GM21619 (cell line): ENCODE data around the gene APOBEC3F.

Experiments used
- ATAC-seq: cut with Tn5 transposase; IDR thresholded peaks from one replicate; pipeline ENCODE4 v1.9.1; 2021; ENCODE audit not compliant: unreplicated experiment

APOBEC3F gene

DNA sequence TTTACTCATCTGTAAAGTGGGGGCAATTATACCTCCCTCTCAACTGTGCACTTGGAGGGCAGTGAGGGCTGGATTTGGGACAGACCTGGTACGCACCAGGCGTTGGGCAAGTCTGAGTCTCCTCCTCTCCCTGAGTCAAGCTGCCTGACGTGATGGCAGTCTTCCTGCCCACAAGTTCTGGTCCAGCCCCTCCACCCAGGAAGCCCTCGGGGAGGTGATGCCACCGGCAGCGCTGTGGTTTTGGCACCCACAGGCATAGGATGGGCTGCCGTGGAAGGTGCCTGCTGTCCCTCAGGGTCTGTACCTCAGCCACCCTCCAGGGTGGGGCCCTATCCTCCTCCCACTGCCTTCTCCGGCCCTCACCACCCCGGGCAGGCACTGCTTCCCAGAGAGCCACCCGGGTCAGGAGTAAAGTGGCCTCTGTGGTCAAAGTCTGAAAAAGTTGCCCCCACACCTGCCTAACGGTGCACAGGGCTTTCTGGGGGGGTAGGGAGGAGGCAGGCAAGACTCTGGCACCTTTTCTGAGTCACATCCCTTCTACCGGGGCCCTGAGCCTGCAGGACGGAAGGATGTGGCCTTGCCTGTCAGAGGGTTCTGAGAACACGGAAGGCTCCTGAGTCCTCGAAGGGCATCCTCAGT lies 49.9 kb downstream of the APOBEC3F start:
- no peak for ATAC-seq

GRCh38 chr22:39091126-39092081 lies 50.7 kb downstream of the APOBEC3F start:
- no peak for ATAC-seq

- no peak for ATAC-seq
These were observed 51.6 kb downstream of the APOBEC3F start for GRCh38 chr22:39092111-39092862.

- no peak for ATAC-seq
These were observed 54.2 kb downstream of the APOBEC3F start for GRCh38 chr22:39094717-39095389.

DNA sequence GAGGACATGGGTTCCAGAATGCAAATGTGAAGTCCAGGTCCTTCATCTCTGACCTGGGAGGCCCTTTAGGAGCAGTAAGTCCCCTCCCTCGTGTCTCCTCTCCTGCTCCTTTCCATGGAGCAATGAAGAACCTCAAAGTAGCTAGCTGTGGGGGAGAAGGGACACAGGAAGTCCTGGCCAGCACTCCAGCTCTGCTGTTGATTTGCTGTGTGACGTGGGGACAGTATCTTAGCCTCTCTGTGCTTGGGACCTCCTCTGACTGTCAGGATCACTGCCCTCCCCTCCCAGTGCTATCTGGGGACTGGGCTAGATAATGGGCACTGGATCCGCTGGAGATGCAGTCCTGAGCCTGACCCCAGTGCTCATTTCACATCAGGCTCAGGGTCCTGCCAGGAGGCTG lies 55.3 kb downstream of the APOBEC3F start:
- ATAC-seq: no peak

GRCh38 chr22:39097098-39098020 lies 56.7 kb downstream of the APOBEC3F start, which contains the start of gene APOBEC3H:
TSS of gene APOBEC3H (plus strand) at chr22:39097244. CDS start at chr22:39100279, 3,035 bp downstream.
- ATAC-seq: no peak

DNA sequence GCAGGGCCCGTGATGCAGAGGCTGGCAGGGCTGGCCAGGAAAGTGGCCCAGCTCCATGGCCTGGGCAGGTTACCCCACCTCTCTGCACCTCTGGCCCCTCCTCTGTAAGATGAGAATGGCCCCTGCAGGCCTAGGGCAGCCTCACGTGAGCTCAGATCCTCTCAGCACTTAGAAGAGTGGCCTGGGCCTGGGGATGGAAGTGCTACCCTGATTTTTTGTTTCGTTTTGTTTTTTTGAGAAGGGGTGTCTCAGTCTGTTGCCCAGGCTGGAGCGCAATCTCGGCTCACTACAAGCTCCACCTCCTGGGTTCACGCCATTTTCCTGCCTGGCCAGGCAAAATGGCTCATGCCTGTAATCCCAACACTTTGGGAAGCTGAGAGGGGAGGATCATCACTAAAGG lies 57.4 kb downstream of the APOBEC3F start:
- ATAC-seq: no peak

GRCh38 chr22:39098576-39098975 lies 57.9 kb downstream of the APOBEC3F start:
- ATAC-seq: no peak

- no peak for ATAC-seq
These were observed 60.6 kb downstream of the APOBEC3F start for GRCh38 chr22:39101226-39101625.

GRCh38 chr22:39103431-39103830 lies 62.8 kb downstream of the APOBEC3F start:
- no peak for ATAC-seq
